NCI-H510A treated with DMSO at 0.1 percent for 48 hours (cell line): ENCODE results near the gene GAB2.

ENCODE experiments used
- DNase-seq: peaks from one replicate; lab custom pipeline; 2025; lab: John Stamatoyannopoulos, UW

GAB2 gene

GRCh38 chr11:78205691-78206090 is 211.9 kb downstream of the GAB2 start:
- no peak for DNase-seq

- no peak for DNase-seq
Observed at GRCh38 chr11:78205256-78205655, 212.4 kb downstream of the GAB2 start.

GRCh38 chr11:78203184-78203583 is 214.4 kb downstream of the GAB2 start:
- no peak for DNase-seq

DNA sequence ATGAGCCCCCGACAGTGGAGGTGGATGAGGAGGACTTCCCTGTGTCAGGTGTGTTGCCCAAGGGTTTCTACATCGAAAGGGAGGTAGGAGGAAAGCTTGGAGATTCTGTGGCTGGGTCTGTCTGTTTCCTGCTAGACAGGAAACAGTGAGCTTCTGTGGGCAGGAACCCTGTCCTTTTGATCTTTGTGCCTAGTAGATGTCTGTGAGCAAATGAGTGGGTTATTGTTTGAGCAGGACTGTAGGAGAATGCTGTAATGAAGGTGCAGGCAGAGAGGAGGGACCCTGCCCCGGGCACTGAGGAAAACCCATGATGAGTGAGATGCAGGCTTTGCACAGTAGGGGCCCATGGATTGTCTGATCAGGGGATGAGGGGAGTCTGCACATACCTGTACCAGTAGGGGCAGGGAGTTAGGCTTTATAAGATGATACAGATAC is 214.9 kb downstream of the GAB2 start:
- DNase-seq, result no peak

- DNase-seq, result no peak
Observed at GRCh38 chr11:78201096-78201818, 216.4 kb downstream of the GAB2 start.

DNA sequence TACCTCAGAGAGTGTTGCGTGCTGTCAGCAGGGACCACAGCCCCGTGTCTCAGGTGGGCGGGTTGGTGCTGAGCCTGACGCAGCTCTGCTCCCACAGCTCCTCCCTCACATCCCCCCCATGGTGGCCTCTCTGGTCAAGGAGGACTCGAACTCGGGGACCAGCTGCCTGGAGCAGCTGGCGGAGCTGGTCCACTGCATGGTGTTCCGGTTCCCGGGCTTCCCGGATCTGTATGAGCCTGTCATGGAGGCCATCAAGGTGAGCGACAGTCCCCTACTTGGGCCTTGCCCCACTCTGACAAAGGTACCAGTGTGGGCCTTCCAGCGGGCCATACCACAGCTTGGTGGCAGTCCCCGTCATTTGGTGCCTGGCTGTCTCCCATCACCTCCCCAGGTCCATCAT is 217.1 kb downstream of the GAB2 start:
- no peak for DNase-seq

GRCh38 chr11:78200061-78200460 is 217.6 kb downstream of the GAB2 start:
- no peak for DNase-seq

DNA sequence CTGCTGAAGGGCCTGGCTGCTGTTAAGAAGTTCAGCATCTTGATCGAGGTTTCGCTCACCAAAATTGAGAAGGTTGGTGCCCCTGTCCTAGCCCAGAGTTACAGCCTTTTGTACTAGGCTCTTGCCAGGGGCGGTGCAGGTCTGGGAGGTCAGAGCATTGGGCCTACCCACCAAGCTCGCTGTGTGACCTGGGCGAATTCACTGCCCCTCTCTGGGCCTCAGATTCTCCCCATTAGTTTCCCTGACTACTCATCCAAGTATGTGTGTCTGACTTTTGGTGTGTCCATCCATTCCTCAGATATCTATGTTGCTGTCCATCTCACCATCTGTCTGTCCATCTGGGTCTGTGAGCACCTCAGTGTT is 218.0 kb downstream of the GAB2 start:
- no peak for DNase-seq

DNA sequence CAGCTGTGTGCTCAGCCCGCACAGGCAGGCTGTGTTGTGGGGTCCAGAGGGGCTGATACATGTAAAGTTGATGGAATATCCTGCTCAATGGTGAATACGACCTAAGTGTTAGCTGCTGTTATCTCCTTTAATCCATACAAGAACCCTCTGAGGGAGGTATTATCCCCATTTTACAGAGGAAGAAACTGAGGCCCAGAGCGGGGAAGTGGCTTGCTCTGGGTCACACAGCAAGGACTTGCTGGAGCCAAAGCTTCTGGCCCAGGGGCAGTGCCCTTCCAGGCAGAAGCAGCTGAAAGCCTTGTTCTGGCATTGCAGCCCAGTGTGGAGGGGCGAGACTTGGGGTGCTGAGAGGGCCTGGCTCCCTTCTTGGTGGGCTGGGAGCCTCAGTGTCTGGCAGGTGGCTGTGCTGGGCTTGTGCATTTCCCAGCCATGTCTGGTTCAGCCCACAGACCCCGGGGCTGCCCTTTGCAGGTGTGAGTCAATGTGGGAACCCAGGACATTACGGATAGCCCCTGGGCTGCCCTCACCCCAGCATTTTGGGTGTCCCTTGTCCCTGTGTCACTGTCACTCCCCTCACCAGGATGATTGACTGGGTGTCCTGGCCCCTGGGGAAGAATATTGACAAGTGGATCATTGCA is 218.5 kb downstream of the GAB2 start:
- DNase-seq, result no peak

- no peak for DNase-seq
Observed at GRCh38 chr11:78197816-78198215, 219.8 kb downstream of the GAB2 start.

- DNase-seq, result no peak
Observed at GRCh38 chr11:78196661-78197091, 220.9 kb downstream of the GAB2 start.

DNA sequence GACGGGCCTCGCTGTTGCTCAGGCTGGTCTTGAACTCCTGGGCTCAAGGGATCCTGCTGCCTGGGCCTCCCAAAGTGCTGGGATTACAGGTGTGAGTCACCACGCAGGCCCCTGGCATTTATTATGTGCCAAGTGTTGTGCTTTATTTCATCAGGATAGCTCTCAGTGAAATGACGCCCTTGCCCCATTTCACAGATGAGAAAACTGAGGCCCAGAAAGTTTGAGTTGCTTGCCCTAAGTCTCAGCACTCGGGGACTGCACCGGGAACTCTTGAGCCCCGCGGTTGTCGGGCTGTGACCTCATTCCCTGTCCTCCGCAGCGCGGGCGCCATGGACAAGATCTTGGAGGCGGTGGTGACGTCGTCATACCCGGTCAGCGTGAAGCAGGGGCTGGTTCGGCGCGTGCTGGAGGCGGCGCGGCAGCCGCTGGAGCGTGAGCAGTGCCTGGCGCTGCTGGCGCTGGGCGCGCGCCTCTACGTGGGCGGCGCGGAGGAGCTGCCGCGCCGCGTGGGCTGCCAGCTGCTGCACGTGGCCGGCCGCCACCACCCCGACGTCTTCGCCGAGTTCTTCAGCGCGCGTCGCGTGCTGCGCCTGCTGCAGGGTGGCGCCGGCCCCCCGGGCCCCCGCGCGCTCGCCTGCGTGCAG is 221.6 kb downstream of the GAB2 start:
- no peak for DNase-seq

- no peak for DNase-seq
Observed at GRCh38 chr11:78194490-78194889, 223.1 kb downstream of the GAB2 start.

- DNase-seq, result no peak
Observed at GRCh38 chr11:78193806-78194205, 223.8 kb downstream of the GAB2 start.

DNA sequence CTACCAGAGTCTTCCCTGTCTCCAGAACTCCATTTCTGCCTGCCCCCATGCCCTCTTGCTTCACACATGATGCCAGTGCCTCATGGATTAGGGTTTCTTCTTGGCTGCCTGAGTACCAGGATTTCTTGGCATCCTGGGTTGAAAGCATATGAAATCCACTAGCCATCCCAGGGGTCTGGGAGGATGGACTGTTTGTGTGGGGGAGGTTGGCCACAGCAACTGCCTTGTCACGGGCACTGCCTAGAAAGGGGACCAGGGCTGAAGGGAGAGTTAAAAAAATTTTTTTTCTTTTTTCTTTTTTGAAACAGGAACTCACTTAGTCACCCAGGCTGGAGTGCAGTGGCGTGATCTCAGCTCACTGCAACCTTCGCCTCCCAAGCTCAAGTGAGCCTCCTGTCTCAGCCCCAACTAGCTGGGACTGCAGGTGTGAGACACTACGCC is 224.7 kb downstream of the GAB2 start:
- DNase-seq, result no peak

DNA sequence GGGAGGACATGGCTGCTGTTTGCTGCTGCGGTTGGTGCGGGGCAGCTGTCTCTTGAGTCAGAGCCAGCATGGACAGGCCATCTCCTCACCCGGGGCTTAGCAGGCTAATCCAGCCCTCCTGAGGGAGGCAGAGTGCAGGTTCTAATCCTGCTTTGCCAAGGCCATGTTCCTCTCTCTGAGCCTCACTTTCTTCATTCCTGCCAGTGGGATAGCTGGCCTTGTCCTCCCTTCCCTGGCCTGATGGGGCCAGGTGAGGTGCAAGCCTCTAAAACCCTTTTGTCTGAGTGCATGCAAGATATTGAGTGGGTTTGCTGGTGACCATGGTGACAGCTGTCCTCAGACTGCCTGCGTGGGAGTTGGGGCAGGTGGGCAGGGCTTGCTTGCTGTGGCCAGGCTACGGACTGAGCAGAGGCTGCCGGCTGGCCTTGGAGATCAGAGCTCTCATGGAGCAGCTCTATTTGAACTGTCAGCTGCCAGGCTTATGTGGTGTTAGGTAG is 225.3 kb downstream of the GAB2 start:
- no peak for DNase-seq

DNA sequence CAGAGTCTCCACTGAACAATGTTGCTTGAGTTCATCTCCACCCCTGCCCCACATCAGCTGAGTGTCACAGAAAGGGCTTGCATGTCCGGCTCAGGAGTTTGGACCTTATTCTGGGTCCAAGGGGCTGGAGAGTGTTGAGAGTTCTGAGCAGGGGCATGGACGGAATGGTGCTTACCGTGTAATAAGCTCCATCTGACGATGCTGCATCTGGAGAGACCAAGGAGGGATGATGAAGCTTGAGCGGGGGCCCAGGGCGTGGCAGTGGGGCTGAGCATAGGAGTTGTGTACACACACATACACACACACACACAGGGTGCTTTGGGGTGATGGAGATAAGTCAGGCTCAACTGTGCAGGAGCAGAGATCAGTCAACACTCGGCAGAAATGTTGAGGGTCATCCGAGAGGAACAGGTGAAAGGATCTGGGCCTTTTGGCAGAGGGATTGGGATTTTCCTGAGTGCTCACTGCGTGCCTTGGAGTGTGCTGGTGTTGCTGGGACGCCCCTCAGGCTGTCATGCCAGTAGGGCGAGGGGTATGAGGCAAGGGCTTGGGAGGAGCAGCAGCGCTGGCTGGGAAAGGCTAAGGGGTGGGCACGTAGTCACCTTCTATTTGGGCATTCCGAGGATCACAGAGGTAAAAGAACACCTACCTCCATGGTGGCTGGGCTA is 226.6 kb downstream of the GAB2 start:
- no peak for DNase-seq

GRCh38 chr11:78190374-78190773 is 227.2 kb downstream of the GAB2 start:
- DNase-seq, result no peak

DNA sequence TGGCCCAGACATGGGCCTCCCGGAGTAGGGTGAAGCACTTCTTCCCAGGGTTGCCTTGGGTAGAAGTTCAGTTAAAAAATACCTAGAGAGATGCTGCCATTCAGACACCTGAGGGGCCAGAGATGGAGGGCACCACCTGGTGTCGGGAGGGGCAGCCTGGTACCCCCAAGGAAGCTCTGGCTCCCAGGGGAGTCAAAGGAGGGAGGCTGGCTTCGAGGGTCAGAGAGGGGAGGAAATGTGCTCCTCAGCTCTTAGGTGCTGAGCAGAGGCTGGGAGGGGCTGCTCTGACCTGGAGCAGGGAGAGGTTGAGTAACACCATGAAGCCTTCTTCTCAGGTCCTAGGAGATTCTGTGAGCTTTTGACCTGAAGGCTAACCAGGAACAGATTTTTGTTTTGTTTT is 227.8 kb downstream of the GAB2 start:
- no peak for DNase-seq

GRCh38 chr11:78189174-78189724 is 228.4 kb downstream of the GAB2 start:
- no peak for DNase-seq

DNA sequence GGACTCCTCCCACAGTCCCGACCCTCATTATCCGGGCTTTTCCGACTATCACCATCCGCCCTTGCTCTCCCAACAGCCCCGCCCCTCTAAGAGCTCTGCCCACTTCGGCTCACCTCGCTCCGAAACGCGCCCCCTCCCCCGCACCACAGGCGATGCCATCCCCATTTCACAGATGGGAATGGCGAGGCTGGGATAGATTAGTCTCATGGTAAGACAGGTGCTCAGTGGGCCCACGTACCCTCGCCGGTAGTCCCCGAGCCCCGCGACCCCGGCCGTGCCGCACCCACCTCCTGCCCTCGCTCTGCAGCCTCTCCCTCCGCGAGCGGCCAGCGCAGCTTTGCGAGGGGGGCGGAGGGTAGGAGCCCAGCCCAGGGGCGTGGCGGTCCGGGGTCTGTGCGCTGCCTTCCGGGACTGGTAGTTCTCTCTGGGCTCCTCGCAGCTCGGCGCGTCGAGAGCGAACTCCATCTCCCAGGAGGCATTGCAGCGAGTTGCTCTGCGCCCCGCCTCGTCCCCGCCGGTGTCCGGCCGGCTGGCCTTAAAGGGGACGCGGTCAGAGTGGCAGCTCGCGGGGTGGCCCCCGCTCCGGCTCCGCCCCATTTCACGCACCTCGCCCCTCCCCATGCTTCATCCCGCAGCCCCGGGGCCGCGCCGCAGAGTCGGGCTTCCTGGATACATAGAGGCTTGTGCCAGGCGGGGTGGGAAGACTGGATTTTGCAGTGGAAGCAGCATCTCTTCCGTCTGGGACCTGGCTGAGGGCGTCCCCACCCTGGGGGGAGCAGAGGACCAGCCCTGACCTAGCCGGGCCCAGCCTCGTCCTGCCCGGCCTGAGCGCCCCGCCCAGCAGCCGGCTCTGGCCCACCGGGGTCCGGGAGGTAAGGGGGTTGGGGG is 229.1 kb downstream of the GAB2 start, which contains the start of the genes KCTD21 and USP35:
TSS of gene KCTD21 (minus strand) at position 341 of the 888 bp plus-strand sequence. CDS start 14,072 bp downstream, outside the sequence.
TSS of gene USP35 (plus strand) at position 634 of the 888 bp plus-strand sequence. CDS start 7,327 bp downstream, outside the sequence.
- DNase-seq, result peak; percentile 92
